SHP77 (cell line): Measurements from ENCODE around the gene FOXO3.
"Not testable (repeated sequence)": the region's sequence is repeated elsewhere in the genome, so short reads cannot be mapped to it uniquely, and the experiment has no call there.

ENCODE experiments used
- DNase-seq, 2 experiments: peaks; one replicate each; lab custom pipeline; 2025; lab: John Stamatoyannopoulos, UW

FOXO3 gene

GRCh38 chr6:108560463-108561308 lies at the start of gene FOXO3:
FOXO3 (plus strand) TSS chr6:108560917; CDS start chr6:108561209, 292 bp downstream.
- peak; percentile 67 to 83 for DNase-seq

GRCh38 chr6:108518714-108519576 lies 41.8 kb upstream of the FOXO3 start:
- DNase-seq: peak; percentile 9 to 42

GRCh38 chr6:108521616-108522107 lies 39.1 kb upstream of the FOXO3 start:
- no peak for DNase-seq

DNA sequence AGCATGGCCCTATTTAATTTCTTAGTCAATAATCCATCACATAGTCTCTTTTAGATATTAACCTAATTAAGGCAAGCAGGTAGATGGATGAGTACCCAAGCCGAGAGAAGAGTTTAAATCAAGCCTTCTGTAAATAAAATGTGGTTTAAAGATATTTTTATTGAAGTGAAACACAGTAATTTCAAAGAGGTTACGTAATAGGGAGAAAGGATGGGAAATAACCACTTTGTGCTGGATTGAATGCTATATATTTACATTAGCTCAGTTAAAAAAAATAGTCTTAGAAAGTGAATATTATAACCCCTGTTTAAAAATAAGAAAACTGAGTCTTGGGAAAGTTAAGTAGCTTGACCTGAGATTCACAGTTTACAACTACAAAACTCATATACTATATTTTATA lies 37.0 kb upstream of the FOXO3 start:
- no peak for DNase-seq

- DNase-seq: no peak
These were observed 36.0 kb upstream of the FOXO3 start for GRCh38 chr6:108524528-108525248.

DNA sequence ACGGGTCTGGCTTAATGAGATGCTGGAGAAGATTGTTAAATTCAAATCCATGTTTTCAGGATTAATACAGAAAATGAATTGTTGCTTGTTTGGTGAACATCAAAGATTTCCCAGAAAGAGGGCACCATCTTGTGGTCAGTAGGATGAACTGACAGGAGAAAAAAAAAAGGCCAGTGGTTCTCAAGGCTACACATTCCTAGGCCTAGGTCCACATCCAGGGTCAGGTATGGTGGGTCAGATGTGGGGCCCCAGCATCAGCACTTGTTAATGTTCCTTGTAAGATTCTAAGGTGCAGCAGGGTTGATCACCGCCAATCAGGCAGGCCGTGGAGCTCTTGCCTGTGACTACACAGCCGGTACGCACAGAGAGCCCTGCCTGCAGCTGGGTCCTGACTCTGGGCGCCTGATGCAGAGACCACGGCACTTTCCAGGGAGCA lies 34.0 kb upstream of the FOXO3 start:
- DNase-seq: peak; percentile 10 to 18

DNA sequence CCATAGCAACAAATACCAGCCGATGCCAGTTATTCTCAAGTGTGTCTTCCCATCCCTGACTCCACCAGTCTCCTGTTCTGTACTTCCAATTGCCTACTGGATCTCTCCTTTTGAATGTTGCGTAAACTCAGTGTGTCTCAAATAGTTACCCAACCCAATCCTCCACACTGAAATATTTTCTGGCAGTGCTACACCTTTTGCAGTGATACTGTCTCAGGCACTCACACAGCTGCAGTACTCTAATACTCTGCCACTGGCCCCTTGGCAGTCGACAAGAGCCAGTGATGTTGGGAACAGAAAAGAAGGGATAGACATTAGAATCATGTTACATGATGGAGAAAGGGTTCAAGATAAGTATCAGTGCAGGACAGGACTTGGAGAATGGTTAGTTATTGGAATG lies 31.8 kb upstream of the FOXO3 start:
- no peak for DNase-seq

DNA sequence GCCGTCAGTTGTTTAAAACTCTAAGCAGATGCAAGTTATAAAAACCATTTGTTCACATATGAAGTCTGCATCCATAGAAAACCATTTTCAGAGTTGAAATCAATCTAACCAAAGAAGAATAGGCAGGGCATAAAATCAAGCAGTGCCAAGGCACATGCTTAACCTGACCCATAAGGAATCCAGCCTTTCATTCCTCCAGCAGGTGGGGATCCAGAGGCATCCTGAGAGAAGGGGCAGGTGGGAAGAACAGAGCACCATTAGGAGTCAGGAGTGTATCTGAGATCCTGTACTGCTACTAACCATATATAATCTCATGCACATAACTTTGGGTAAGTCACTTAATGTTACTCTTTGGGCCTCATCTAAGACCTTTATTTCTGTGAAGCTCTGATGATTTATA lies 29.4 kb upstream of the FOXO3 start:
- no peak for DNase-seq

- DNase-seq: no peak
These were observed 25.5 kb upstream of the FOXO3 start for GRCh38 chr6:108535114-108535742.

GRCh38 chr6:108535920-108536535 lies 24.7 kb upstream of the FOXO3 start:
- not testable (repeated sequence) for DNase-seq

DNA sequence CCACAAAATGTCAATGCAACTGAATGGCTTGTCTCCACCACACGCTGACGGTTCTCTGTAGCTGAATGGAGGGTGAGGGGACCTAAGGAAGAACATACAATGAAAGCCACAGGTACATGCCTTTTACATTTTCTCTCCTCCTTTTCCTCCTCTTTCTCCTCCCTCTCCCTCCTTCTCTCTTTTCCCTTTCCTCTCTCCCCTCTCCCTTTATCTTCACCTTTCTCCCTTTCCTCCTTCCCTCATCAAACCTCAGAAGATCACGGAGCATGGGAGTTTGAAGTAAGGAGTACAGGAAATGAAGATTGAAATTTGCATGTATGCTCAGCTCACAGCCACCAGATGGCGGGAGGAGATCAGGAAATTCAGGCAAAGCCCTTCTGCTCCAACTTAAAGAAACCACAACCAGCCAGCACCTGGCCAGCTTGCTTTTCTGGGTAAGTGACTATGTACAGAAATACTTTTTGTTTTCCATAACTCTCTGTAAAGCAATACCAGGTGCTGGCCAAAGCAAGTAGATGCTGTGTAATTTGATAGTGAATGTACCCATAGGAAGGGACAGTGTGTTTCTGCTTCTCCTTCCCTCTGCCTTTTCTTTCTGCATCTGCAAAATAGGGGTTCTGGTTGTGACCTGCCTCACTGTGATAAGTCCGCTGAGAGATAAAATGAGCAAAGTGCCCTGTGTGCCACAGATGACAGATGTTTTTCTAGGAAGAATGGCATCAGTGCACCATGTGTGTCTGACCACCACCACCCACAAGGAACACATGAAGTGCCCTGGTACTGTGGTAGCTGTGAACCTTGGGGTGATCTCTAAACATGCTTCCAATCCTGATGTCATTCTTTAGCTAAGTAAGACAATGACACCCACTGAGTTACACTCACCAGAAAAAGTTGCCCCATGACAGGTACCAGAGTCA lies 18.6 kb upstream of the FOXO3 start:
- peak; percentile 73 to 78 for DNase-seq

DNA sequence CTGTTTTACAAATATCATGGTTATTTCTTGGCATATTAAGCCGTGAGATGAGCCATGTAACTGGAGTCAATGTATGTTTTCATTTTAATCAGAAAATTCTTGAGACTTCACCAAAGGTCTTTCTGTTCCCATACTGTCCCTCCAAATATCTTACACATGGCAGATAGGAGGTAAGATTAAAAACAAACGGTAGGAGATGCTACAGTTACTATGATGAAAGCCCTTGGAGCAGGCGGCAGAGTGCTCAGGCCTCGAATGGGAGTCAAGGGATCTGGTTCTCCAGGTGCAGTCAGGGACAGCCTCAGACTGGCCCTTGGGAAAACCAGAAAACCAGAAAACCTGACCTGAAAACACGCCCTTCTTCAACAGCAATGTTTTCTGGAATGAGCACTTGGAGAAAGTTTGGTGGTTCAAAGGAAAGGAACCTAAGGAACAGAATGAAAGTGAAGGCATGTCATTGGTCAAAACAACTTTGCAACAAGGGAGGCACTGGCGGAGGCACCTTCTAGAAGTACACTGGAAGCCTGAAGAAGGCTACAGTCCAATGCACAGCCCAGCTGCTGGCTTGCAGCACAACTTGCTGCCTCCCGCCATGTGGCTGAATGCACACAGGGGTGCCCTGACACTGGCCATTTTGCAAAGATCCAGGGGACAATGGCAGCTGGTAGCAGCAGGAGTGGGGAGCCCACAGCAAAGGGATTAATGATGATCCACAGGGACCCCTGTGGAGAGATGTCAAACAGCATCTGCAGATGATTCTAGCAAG lies 17.4 kb upstream of the FOXO3 start:
- DNase-seq: no peak

DNA sequence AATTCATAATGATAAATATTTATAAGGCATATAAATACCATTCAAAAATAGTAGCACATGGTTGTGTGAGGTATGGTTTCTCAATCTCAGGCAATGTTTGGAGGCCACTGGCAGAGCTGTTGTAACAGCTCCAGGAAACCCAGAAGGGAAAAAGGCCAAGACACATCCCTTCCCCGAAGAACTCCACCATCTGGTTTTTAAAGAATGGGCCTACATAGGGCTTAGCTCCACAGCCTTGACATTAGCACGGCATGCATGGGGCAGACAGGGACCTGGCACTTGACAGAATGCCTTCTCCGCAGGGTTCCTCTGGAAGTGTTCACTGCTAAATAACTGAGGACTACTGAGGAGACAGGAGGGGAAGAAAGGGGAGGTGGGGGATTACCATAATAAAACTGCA lies 16.1 kb upstream of the FOXO3 start:
- DNase-seq: no peak

DNA sequence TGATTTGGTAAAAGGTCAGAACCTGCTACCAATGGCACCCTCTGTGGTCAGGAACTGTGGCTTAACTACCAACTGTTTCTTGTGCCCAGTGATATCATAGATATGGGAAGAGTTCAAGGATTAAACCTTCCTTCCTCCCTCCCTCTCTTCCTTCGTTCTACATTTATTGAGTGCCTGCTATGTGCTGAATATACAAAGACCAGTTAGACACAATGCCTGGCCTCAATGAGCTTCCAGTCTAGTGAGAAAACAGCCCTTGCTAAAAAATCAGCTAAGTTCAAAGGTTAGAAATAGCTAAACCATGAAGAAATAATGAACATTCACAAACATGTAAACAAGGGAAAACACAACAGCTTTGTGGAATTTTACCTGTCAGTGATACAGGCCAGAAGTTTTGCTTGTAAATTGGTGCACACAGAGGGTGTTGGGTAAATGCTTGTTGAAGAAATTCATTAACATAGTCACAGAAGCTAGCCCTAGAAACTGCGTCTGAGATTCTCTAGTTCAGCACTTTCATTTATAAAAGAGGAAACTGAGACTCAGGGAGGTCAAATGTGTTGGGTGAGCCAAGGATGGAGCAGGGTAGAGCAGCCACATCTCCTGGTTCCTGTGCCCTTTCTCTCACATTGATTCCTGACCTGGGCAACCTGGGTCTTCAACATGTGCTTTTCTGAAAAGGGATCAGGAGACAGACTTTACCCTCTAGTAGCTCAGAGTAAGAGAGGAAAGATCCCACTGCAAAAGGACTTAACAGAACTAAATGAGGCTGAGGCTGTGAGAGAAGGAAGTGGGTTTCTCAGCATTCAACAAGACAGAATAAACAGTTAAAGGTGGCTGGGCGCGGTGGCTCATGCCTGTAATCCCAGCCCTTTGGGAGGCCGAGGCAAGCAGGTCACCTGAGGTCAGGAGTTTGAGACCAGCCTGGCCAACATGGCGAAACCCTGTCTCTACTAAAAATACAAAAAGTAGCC lies 14.4 kb upstream of the FOXO3 start:
- no peak for DNase-seq

- no peak for DNase-seq
These were observed 11.5 kb upstream of the FOXO3 start for GRCh38 chr6:108549241-108549640.

- no peak for DNase-seq
These were observed 11.0 kb upstream of the FOXO3 start for GRCh38 chr6:108549741-108550140.

GRCh38 chr6:108550256-108550655 lies 10.5 kb upstream of the FOXO3 start:
- DNase-seq: no peak
